ENCODE data around the gene PLAAT1. TPM values are rescaled to one million over a fixed set of nuclear protein-coding genes. Genes with fewer than 3 reads are reported as not detected.

Gene PLAAT1
- not detected in 2 replicates for total RNA-seq (2014; rRNA removed)
- polyA plus RNA-seq (2012), result not detected

GRCh38 chr3:193240850-193241706 is at the start of gene PLAAT1:
TSS of gene PLAAT1 (plus strand) at chr3:193241222. CDS start at chr3:193255651, 14,429 bp downstream.
- DNase-seq (ENCODE audit: low read depth), result no peak

GRCh38 chr3:193194371-193194770 is 46.7 kb upstream of the PLAAT1 start:
- DNase-seq (ENCODE audit: low read depth), result no peak

GRCh38 chr3:193196746-193197145 is 44.3 kb upstream of the PLAAT1 start:
- no peak for DNase-seq (ENCODE audit: low read depth)

- no peak for DNase-seq (ENCODE audit: low read depth)
These were observed 33.4 kb upstream of the PLAAT1 start for GRCh38 chr3:193207290-193208273.

- DNase-seq (ENCODE audit: low read depth), result no peak
These were observed 30.4 kb upstream of the PLAAT1 start for GRCh38 chr3:193210618-193211017.

GRCh38 chr3:193211173-193211572 is 29.8 kb upstream of the PLAAT1 start:
- no peak for DNase-seq (ENCODE audit: low read depth)

- no peak for DNase-seq (ENCODE audit: low read depth)
These were observed 29.0 kb upstream of the PLAAT1 start for GRCh38 chr3:193211984-193212383.

- DNase-seq (ENCODE audit: low read depth), result no peak
These were observed 28.2 kb upstream of the PLAAT1 start for GRCh38 chr3:193212844-193213243.

- no peak for DNase-seq (ENCODE audit: low read depth)
These were observed 26.6 kb upstream of the PLAAT1 start for GRCh38 chr3:193214445-193214844.

GRCh38 chr3:193225302-193226125 is 15.5 kb upstream of the PLAAT1 start:
- DNase-seq (ENCODE audit: low read depth), result no peak

- no peak for DNase-seq (ENCODE audit: low read depth)
These were observed 12.8 kb upstream of the PLAAT1 start for GRCh38 chr3:193228206-193228605.

GRCh38 chr3:193229851-193230420 is 11.1 kb upstream of the PLAAT1 start:
- no peak for DNase-seq (ENCODE audit: low read depth)

- DNase-seq (ENCODE audit: low read depth), result no peak
These were observed 10.4 kb upstream of the PLAAT1 start for GRCh38 chr3:193230610-193231009.

- DNase-seq (ENCODE audit: low read depth), result no peak
These were observed 9.8 kb upstream of the PLAAT1 start for GRCh38 chr3:193231201-193231600.

- no peak for DNase-seq (ENCODE audit: low read depth)
These were observed 4.4 kb upstream of the PLAAT1 start for GRCh38 chr3:193236599-193236998.

GRCh38 chr3:193237030-193237429 is 4.0 kb upstream of the PLAAT1 start:
- no peak for DNase-seq (ENCODE audit: low read depth)

- no peak for DNase-seq (ENCODE audit: low read depth)
These were observed 579 bp upstream of the PLAAT1 start for GRCh38 chr3:193240436-193240849.

GRCh38 chr3:193241716-193242115 is 694 bp downstream of the PLAAT1 start:
- DNase-seq (ENCODE audit: low read depth), result no peak

GRCh38 chr3:193243571-193243970 is 2.5 kb downstream of the PLAAT1 start:
- DNase-seq (ENCODE audit: low read depth), result no peak

GRCh38 chr3:193248848-193249468 is 7.9 kb downstream of the PLAAT1 start:
- DNase-seq (ENCODE audit: low read depth), result no peak
